ENCODE data around the gene NLGN1. TPM values are rescaled to one million over a fixed set of nuclear protein-coding genes. Genes with fewer than 3 reads are reported as not detected.
"Not testable (repeated sequence)": the region's sequence is repeated elsewhere in the genome, so short reads cannot be mapped to it uniquely, and the experiment has no call there.

The NLGN1 gene
- total RNA-seq, 1 donor from 2014 or later, result 4.5 TPM

DNA sequence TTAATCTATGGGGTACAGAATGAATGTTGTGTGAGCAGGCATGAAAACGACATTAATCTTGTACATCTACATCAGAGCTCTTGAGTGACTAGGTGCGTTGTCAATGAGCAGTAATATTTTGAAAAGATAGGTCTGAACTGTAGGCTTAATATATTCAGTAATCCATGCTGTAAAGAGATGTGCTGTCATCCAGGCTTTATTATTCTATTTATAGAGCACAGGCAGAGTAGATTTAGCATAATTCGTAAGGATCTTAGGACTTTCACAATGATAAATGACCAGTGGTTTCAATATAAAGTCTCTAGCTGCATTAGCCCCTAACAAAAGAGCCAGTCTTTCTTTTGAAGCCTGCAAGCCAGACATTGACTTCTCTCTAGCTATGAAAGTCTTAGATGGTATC is 43.0 kb downstream of the NLGN1 start:
- no peak overlapping the region for H3K4me3 ChIP-seq (ENCODE audit: low read depth, low read length)
- DNase-seq (ENCODE audit: low read depth), result no peak
- no peaks in the 10 kb centered on the region for H3K27me3 ChIP-seq (ENCODE audit: control insufficient read depth, insufficient read depth, low read length)
- no peaks in the 10 kb centered on the region for H3K36me3 ChIP-seq (ENCODE audit: control insufficient read depth, insufficient read depth, low read length)
- TF ChIP-seq, protein P1, sequence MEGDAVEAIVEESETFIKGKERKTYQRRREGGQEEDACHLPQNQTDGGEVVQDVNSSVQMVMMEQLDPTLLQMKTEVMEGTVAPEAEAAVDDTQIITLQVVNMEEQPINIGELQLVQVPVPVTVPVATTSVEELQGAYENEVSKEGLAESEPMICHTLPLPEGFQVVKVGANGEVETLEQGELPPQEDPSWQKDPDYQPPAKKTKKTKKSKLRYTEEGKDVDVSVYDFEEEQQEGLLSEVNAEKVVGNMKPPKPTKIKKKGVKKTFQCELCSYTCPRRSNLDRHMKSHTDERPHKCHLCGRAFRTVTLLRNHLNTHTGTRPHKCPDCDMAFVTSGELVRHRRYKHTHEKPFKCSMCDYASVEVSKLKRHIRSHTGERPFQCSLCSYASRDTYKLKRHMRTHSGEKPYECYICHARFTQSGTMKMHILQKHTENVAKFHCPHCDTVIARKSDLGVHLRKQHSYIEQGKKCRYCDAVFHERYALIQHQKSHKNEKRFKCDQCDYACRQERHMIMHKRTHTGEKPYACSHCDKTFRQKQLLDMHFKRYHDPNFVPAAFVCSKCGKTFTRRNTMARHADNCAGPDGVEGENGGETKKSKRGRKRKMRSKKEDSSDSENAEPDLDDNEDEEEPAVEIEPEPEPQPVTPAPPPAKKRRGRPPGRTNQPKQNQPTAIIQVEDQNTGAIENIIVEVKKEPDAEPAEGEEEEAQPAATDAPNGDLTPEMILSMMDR (IDR thresholded peaks at IDR 0.05; ENCODE audit: insufficient read depth, low read length, poor library complexity, severe bottlenecking), result no peak

DNA sequence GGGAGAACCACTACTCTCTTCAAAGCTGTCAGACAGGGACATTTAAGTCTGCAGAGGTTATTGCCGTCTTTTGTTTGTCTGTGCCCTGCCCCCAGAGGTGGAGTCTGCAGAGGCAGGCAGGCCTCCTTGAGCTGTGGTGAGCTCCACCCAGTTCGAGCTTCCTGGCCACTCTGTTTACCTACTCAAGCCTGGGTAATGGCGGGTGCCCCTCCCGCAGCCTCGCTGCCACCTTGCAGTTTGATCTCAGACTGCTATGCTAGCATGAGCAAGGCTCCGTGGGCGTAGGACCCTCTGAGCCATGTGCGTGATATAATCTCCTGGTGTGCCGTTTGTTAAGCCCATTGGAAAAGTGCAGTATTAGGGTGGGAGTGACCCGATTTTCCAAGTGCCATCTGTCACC is 54.0 kb downstream of the NLGN1 start:
- not testable (repeated sequence) for H3K4me3 ChIP-seq (ENCODE audit: low read depth, low read length); DNase-seq (ENCODE audit: low read depth); H3K27me3 ChIP-seq (ENCODE audit: control insufficient read depth, insufficient read depth, low read length); H3K36me3 ChIP-seq (ENCODE audit: control insufficient read depth, insufficient read depth, low read length)

DNA sequence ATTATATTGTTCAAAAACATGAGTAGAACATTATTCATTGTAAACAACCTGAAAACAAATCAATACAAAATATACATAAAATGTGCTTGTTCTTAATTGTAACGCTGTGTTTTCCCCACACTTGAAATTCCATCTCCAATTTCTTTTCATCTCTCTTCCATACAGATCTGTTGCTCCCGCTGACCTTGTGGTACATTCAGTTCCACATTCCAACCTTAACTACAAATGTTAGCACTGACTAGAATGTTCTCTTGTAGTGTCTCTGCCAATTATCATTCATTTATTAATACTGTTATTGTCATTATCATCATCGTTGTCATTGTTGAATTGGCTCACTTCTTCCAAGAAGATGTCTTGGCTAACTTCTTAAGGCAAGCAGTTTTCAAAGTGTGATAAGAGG is 65.7 kb downstream of the NLGN1 start:
- Histone ChIP-seq H3K4me3 (ENCODE audit: low read depth, low read length) (no peak overlapping the region), H3K27me3 (ENCODE audit: control insufficient read depth, insufficient read depth, low read length) (no peaks in the 10 kb centered on the region), H3K36me3 (ENCODE audit: control insufficient read depth, insufficient read depth, low read length) (no peaks in the 10 kb centered on the region)
- DNase-seq (ENCODE audit: low read depth), result no peak
- TF ChIP-seq, protein P1 (IDR thresholded peaks at IDR 0.05; ENCODE audit: insufficient read depth, low read length, poor library complexity, severe bottlenecking), result no peak

DNA sequence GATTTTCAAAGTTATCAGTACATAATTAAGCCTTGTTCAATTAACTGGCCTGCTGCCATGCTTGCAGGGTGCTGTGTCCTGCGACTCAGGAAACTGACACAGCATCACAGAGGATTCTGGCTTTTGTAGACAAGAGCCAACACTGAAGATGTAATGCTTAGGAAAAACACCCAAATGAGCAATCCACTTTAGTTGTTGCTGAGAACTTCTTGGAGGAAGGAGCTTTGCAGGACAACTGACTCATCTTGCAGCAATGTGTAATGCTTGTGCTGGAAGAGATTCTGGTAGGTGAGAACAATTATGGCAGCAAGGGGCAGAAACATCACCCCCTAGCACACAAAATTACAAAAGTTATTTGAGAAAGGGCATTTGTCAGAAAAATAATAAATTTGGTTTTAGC is 67.6 kb downstream of the NLGN1 start:
- DNase-seq (ENCODE audit: low read depth), result peak; percentile 25
- TF ChIP-seq, protein P1 (IDR thresholded peaks at IDR 0.05; ENCODE audit: insufficient read depth, low read length, poor library complexity, severe bottlenecking), result no peak
- H3K4me3 ChIP-seq (ENCODE audit: low read depth, low read length), result no peak overlapping the region

DNA sequence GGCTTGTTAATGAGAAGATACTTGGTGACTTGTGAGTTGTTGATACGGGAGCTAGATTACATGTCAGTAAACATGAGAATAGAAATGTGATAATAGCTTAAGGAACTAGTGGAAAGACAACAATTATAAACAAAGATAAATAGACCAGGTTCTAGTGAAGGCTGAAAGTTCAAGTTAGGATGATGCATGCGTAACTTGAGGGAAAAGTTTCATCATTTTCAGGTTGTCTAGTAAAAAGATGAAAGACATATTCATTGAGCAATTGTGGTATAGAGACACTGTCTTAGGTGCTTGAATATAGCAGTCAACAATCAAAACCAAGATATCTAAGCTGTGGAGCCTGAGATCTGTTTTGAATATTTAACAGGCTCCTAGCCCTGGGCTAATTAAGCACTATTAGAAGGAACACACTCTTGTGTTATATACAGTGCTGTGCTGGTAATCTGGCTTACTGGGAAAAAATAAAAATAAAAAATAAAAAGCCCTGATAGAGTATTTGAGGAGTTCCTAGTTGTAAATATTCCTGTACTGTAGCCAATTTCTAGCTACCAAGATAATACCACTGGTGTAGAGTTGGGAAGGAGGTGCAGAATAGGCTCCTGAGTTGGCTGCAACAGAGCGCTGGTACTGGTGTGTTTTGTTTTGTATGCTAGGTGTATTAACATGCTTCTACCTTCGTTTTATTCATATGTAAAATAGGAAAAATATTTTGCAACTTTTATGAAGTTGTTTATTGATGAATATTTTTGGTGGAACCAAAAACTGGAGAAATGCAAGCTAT is 68.5 kb downstream of the NLGN1 start:
- TF ChIP-seq, protein P1 (IDR thresholded peaks at IDR 0.05; ENCODE audit: insufficient read depth, low read length, poor library complexity, severe bottlenecking), result no peak
- Histone ChIP-seq H3K4me3 (ENCODE audit: low read depth, low read length) (no peak overlapping the region), H3K36me3 (ENCODE audit: control insufficient read depth, insufficient read depth, low read length) (no peaks in the 10 kb centered on the region), H3K27me3 (ENCODE audit: control insufficient read depth, insufficient read depth, low read length) (no peaks in the 10 kb centered on the region)
- no peak for DNase-seq (ENCODE audit: low read depth)

More for the DNA sequence above, 67.6 kb downstream of the NLGN1 start:
- Histone ChIP-seq H3K27me3 (ENCODE audit: control insufficient read depth, insufficient read depth, low read length) (no peaks in the 10 kb centered on the region), H3K36me3 (ENCODE audit: control insufficient read depth, insufficient read depth, low read length) (no peaks in the 10 kb centered on the region)

DNA sequence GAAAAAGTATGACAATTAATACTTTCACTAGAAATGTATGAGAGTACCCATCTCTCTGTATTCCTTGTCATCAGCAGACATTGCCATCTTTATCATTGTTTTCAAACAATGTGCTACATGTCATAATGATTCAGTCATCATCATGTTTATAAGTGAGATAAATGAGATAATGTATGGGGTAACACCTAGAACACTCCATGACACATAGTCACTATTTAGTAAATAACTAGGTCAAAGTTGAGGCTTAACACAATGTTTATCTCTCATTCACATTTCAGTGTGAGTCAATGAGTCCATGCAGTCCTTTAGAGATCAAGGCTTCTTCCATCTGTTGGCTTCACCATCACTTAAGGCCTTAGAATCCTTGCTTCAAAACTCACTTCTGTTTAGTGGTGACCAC is 70.0 kb downstream of the NLGN1 start:
- no peak for DNase-seq (ENCODE audit: low read depth)
- Histone ChIP-seq H3K36me3 (ENCODE audit: control insufficient read depth, insufficient read depth, low read length) (no peaks in the 10 kb centered on the region), H3K4me3 (ENCODE audit: low read depth, low read length) (no peak overlapping the region), H3K27me3 (ENCODE audit: control insufficient read depth, insufficient read depth, low read length) (no peaks in the 10 kb centered on the region)
- TF ChIP-seq, protein P1 (IDR thresholded peaks at IDR 0.05; ENCODE audit: insufficient read depth, low read length, poor library complexity, severe bottlenecking), result no peak
